ENCODE results near the gene PTBP3.

GRCh38 chr9:112224401-112225289, 108.8 kb downstream of the PTBP3 start:
- 0 out of 2 replicates have a peak, but pooled peaks have one; percentile 31 for TF ChIP-seq POLR2A (IDR thresholded peaks at IDR 0.05; ENCODE audit: low read depth, low read length)
- TF ChIP-seq, protein P1, sequence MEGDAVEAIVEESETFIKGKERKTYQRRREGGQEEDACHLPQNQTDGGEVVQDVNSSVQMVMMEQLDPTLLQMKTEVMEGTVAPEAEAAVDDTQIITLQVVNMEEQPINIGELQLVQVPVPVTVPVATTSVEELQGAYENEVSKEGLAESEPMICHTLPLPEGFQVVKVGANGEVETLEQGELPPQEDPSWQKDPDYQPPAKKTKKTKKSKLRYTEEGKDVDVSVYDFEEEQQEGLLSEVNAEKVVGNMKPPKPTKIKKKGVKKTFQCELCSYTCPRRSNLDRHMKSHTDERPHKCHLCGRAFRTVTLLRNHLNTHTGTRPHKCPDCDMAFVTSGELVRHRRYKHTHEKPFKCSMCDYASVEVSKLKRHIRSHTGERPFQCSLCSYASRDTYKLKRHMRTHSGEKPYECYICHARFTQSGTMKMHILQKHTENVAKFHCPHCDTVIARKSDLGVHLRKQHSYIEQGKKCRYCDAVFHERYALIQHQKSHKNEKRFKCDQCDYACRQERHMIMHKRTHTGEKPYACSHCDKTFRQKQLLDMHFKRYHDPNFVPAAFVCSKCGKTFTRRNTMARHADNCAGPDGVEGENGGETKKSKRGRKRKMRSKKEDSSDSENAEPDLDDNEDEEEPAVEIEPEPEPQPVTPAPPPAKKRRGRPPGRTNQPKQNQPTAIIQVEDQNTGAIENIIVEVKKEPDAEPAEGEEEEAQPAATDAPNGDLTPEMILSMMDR (conservative IDR thresholded peaks at IDR 0.05; ENCODE audit: low read depth, low read length) = no peak
- peak; percentile 88 for TF ChIP-seq BHLHE40 (IDR thresholded peaks at IDR 0.05; ENCODE audit: low read depth, low read length)
- TF ChIP-seq CEBPB (IDR thresholded peaks at IDR 0.05; ENCODE audit: low read depth, low read length) = peak; percentile 73
- TF ChIP-seq RFX5 (IDR thresholded peaks at IDR 0.05; ENCODE audit: low read depth, low read length) = no peak
- no peak for TF ChIP-seq MAZ (IDR thresholded peaks at IDR 0.05; ENCODE audit: borderline replicate concordance, low read depth, low read length)

Measured in IMR-90 (cell line).